Stimulated activated CD4-positive, alpha-beta T cell treated with anti-CD3 and anti-CD28 coated beads, Interleukin-4, amount 100 ng/mL, for 24 hours (primary cell): ENCODE measurements around the gene FOSB.
A peak's percentile ranks its signal among the peaks of the same experiment; 100 is the strongest.
"Not testable (repeated sequence)": the region's sequence is repeated elsewhere in the genome, so short reads cannot be mapped to it uniquely, and the experiment has no call there.

Source experiments
- DNase-seq: peaks from one replicate; pipeline ENCODE4 v3.0.0-alpha.2; 2020

Gene FOSB

GRCh38 chr19:45506989-45507871 lies 39.4 kb downstream of the FOSB start, which contains the start of gene VASP:
TSS of gene VASP (plus strand) at chr19:45507479. CDS start at chr19:45507772, 293 bp downstream.
- peak; percentile 92 for DNase-seq

GRCh38 chr19:45507872-45508416 lies 40.1 kb downstream of the FOSB start:
- no peak for DNase-seq

- peak; percentile 45 for DNase-seq
Observed at GRCh38 chr19:45508417-45508860, 40.6 kb downstream of the FOSB start.

- peak; percentile 33 for DNase-seq
Observed at GRCh38 chr19:45508861-45509691, 41.3 kb downstream of the FOSB start.

- DNase-seq, result no peak
Observed at GRCh38 chr19:45509692-45510015, 41.9 kb downstream of the FOSB start.

- DNase-seq, result not testable (repeated sequence)
Observed at GRCh38 chr19:45510352-45510751, 42.6 kb downstream of the FOSB start.

- DNase-seq, result no peak
Observed at GRCh38 chr19:45511074-45511473, 43.3 kb downstream of the FOSB start.

- no peak for DNase-seq
Observed at GRCh38 chr19:45512881-45513483, 45.2 kb downstream of the FOSB start.

- no peak for DNase-seq
Observed at GRCh38 chr19:45514376-45515051, 46.7 kb downstream of the FOSB start.

GRCh38 chr19:45515081-45515624 lies 47.4 kb downstream of the FOSB start:
- peak; percentile 26 for DNase-seq

- DNase-seq, result no peak
Observed at GRCh38 chr19:45515807-45516401, 48.1 kb downstream of the FOSB start.

- no peak for DNase-seq
Observed at GRCh38 chr19:45517238-45517637, 49.4 kb downstream of the FOSB start.

GRCh38 chr19:45517641-45518468 lies 50.1 kb downstream of the FOSB start:
- DNase-seq, result no peak

- no peak for DNase-seq
Observed at GRCh38 chr19:45518469-45518826, 50.7 kb downstream of the FOSB start.

- no peak for DNase-seq
Observed at GRCh38 chr19:45522010-45522941, 54.5 kb downstream of the FOSB start.

- peak; percentile 78 for DNase-seq
Observed at GRCh38 chr19:45523642-45524256, 56.0 kb downstream of the FOSB start.

- DNase-seq, result no peak
Observed at GRCh38 chr19:45524575-45525129, 56.9 kb downstream of the FOSB start.
